NOMO-1 treated with dmso at 0.1 percent for 144 hours (cell line): ENCODE data around the gene PAN3.

ENCODE experiments used
- DNase-seq: peaks from one replicate; lab custom pipeline; 2025; ENCODE audit not compliant: unreplicated experiment; lab: John Stamatoyannopoulos, UW

Gene PAN3

DNA sequence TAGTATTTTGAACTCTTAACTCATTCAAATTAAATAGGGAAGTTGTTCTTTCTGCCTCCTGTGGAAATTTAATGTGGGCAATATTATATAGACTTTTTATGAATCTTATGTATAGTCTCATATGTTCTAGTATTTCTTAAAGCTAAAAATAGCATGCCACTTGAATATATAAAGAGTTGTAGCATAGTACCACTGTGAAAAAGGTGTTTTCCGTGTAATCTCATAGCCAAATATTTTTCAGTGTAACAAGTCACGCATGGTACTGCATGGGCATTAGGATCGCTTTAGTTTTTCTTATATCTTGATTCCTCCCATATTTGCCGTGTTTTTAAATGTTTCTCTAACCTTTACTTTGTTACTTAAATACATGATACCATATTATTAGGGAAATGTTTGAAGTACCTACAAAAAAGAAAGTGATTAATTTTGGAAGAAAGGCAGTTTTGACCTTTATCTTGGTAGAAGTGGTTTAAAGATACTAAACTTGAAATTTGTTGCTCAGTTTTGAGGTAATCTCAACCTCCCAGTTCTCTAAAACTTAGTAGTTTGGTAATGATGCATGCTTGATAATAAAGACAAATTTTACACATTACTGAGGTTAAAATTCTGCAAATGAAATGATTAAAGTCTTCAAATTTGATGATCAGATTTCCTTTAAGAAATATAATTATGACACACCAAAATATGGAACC, 81.2 kb downstream of the PAN3 start:
- DNase-seq = no peak

DNA sequence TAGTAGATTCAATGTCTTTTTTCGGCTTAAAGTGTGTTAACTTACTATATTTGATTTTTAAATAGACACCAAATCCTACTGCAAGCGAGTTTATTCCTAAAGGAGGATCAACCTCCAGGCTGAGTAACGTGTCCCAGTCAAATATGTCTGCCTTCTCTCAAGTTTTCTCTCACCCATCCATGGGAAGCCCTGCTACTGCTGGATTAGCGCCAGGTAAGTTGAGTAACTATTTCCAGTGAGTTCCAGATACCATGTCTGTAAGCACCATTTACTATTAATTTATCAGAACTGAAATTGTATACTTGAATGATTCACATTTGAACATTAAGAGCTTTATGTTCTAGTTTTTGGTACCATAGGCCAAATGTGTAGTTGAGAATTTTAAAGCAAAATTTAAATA, 81.8 kb downstream of the PAN3 start:
- DNase-seq = no peak

DNA sequence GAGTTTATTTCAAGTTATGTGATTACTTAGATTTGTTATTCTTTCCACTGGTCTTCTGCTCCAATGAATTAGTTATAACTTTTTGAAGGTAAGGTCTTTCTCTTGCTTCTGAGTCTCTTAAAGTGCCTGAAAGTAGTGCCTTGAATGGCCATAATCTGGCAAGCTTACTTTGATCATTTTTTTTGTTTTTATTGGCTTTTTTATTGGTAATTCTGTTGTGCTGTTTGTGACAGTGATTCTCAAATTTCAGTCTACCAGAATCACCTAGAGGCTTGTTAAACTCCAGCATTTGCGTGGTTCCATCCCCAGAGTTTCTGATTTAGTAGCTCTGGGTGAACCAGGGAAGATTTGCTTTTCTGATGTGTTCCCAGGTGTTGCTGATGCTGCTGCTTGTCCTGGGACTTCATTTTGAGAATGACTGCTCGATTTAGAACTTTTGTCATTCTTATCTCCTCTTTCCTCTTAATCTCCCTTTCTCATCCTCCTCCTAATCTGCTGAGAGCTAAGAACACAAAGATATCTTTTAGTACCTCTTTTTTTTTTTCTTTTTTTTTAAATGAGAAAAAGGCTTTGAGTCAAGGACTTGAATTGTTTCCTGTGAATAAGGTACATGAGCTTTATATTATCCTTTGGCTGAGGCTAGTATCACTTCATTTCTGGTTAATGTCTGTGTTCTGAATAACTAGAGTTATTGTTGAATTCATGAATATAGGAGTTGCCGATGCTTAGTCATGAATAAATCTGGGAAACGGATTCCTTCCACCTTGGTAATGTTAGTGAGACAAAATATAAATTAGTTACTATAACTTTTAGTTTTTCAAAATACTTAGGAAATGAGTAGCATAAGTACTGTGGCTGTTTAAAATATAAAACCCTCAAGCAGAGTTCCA, 91.4 kb downstream of the PAN3 start:
- no peak for DNase-seq

DNA sequence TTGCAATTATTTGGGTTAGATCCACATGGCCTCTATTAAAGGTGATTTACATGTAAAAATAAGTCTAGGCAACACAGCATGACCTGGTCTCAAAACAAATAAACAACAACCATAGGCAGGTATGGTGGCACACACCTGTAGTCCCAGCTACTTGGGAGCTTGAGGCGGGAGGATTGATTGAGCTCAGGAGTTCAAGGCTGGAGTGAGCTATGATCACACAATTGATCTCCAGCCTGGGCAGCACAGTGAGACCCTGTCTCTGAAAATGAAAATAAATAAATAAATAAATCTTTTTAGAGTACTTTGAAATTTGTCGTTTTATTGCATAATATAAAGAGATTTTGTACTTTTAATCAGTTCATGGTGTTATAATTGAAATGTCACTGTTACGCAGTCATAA, 93.3 kb downstream of the PAN3 start:
- DNase-seq = no peak

DNA sequence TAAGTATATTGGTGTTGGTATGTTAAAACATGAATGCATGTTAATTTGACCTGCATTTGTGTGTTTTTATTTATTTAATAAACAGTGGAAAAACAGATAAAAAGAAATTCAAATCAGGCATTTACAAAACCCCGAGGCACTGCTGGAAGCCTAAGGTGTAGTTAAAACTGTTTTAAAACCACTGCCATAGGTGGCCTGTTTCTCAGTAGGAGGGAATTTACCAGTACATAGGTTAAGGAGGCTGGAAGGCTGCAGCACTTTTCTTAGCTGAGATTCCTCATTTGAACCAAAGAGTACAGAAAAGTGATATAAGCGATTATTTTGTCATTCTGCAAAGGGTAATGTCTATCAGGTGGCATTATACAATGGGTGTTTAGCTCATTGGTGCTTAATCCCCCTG, 99.6 kb downstream of the PAN3 start:
- no peak for DNase-seq

DNA sequence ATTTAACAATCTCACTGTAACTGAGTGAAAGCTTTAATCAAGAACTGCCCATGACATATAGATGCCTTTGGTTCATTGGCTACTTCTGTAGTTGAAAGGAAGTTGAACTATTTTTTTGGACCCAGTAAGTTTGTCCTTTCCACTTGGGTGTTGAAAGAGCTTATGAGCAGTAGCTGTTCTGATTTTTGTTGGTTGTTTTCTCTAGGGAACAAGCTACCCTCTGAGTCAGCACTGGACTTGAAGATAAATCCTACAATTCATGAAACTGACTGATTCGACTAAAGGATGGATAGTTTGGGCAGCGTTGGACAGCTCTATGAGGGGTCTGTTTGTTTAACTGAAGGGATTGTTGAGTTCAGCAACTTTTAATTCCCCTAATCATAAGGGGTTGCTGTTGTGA, 101.0 kb downstream of the PAN3 start:
- no peak for DNase-seq

DNA sequence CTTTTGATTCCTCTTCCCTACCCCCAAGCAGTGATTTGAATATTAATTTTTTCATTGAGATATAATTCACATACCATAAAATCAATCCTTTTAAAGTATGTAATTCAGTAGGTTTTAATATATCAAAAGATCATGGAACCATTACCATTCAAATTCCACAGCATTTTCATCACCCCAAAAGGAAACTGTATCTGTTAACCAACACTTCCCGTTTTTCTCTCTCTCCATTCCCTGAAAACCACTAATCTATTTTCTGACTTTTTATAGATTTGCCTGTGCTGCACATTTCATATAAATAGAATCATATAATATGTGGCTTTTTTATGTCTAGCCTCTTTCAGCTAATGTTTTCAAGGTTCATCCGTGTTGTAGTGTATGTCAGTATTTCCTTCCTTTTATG, 107.1 kb downstream of the PAN3 start:
- DNase-seq = peak; percentile 55

DNA sequence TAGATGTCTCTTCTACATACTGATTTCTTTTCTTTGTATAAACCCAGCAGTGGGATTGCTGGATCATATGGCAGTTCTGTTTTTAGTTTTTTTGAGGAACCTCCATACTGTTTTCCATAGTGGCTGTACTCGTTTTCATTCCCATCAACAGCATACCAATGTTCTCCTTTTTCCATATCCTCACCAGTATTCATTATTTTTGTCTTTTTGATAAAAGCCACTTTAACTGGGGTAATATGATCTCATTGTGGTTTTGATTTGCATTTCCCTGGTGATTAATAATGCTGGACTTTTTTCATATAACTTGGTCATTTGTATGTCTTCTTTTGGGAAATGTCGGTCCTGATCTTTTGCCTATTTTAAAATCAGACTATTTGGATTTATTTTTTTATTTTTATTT, 108.5 kb downstream of the PAN3 start:
- DNase-seq = no peak

DNA sequence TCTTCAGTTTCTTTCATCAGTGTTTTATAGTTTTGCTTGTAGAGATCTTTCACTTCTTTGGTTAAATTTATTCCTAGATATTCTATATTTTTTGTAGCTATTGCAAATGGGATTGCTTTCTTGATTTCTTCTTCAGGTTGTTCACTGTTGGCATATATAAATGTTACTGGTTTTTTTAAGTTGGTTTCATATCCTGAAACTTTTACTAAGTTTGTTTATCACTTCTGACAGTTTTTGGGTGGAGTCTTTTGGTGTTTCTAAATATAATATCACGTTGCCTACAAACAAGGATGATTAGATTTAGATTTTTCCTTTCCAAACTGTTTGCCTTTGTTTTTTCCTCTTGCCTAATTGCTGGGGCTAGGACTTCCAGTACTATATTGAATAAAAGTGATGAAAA, 109.7 kb downstream of the PAN3 start:
- DNase-seq = peak; percentile 43

DNA sequence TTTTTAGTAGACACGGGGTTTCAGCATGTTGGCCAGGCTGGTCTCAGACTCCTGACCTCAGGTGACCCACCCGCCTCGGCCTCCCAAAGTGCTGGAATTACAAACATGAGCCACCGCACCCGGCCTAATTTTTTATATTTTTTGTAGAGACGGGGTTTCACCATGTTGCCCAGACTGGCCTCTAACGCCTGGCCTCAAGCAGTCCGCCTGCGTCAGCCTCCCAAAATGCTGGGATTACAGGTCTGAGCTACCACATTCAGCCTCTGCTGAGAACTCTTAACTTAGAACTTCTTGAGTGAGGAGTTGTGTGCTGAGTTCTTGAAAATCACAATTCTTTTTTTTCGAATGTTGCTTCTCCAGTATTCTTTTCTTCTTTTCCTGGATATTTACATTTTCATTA, 112.2 kb downstream of the PAN3 start:
- DNase-seq = no peak

DNA sequence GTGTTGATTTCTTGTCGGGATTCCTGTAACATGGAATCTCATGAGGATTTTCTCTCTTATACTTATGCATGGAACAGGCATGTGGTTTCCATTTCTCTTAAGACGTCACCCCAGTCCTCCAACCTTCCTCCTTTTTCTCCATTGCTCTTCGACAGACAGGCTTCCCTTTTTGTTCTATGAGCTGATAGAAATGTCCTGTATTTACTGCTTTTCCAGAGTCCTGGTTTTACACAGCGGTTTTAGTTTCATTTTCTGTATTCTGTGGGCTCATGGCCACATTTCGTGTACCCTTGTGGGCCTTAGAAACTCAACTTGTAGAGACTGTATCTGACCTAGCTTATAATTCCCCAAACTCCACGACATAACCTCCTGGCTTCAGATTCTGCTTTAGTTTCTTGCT, 113.1 kb downstream of the PAN3 start:
- no peak for DNase-seq

DNA sequence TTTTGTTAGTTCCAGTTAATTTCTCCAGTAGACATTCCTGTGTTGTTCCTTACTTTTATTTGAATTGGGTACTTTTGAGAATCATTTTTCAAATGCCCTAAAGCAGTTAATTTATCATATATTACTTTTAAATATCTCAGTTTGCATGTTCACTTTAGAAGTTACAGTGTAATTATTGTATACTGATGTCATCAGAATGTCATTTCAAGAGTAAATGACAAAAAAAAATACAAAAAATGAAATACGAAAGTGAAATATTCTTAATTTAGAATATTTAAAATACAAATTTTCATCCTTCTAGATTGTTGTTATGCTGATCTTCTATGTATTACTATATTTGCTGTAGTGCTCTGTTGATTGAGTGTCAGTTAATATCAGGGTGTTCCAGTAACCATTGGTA, 114.2 kb downstream of the PAN3 start:
- DNase-seq = no peak

DNA sequence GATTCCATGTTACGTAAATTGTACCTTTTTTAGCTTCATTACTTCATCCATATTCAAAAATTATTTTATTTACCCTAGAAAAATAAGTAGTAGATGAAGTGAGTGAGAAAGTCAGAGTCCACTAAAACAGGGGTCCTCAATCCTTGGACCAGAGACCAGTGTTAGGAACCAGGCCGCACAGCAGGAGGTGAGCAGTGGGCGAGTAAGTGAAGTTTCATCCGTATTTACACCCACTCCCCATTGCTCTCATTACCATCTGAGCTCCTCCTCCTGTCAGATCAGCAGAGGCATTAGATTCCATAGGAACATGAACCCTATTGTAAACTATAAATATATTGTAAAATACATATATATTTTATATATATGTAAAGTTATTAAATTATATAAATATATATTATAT, 119.0 kb downstream of the PAN3 start:
- no peak for DNase-seq

DNA sequence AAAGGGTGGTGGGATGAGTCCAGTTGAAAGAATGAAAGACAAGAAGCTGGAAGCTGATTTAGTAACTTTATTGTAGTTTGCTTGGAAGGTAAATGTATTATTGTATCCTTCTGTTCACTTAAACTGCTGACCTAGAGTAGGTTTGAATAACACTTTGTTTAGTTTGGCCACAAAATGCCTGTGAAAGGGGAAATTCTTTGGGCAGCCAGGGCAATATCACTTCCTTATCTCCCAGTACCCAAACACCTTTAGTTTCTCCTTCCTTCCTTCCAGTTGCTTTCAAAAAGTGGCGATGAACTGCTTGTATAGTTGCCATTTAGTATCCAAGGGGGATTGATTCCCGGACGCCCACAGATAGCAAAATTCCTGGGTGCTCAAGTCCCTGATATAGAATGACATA, 120.1 kb downstream of the PAN3 start:
- DNase-seq = no peak

DNA sequence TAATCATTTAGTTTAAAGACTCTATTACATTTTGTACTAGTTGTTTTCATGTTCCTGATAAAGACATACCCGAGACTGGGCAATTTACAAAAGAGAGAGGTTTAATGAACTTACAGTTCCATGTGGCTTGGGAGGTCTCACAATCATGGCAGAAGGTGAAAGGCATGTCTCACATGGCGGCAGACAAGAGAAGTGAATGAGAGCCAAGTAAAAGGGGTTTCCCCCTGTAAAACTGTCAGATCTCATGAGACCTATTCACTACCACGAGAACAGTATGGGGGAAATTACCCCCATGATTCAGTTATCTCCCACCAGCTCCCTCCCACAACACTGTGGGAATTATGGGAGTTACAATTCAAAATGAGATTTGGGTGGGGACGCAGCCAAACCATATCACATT, 129.2 kb downstream of the PAN3 start:
- no peak for DNase-seq

DNA sequence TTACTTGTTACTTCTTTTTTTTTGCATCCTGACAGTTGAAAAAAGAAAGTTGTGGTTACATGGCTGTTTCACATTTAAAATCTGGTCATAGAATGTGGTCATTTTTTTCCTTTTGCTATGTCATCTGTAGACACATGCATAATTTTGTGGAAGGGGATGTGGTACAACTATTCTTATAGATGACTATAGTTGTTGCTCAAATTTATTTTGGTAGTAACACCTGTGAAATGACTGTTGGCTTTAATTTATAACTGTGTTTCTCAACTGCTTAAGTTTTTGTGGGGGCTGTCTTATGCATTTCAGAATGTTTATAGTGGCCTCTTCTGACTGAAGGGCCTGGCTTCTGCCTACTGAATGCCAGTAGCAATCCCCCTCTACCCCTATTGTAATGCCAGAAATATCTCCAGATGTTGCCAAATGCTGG, 130.5 kb downstream of the PAN3 start:
- peak; percentile 93 for DNase-seq

DNA sequence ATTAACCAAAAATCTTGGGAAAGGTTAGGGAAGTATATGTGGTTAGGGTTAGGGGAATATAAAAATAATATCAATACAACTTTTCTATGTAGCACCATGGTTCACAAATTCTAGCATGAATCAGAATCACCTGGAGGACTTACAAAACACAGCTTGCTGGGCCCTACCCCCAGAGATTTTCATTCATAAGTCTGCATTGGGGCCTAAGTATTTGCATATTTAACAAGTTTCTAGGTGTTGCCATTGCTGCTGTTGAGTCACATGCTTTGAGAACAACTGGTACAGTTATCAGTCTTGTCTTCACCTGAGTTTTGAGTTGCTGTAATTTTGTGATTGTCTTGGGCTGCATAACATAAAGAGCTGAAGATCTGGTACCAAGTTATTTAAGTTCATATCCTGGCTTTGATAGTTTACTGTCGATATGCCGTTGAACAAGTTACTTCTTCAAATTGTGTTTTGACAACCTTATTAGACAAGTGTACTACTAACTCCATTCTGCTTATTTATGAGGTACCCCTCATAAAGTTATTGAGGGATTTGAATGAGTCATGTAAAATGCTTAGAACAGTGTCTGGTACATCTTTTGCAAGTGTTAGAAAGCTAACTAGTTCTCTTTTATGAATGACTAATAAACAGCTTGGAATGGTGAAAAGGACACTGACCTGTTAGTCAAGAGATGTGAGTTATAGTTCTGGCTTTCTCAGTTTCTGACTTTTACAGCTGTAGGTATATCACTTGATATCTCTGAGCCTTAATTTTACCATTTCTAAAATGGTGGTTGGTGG, 132.9 kb downstream of the PAN3 start:
- DNase-seq = peak; percentile 22

DNA sequence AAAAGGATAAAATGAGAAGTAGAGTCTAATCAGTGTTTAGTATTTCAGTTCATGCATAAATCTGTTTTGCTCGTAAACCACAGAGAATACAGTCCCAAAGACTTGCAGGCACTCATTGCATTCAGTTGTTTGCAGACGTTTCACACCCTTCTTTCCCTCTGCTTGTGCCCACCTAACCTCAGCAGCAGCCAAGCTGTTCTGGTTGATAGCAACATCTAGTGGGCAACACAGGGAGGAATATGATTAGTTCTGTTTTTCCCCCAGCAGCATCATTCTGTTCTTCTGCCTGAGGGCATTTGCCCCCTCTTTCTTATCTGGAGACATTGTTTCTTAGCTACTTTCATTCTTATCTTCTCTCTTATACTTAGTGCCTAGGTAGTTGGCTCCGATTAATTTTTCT, 135.6 kb downstream of the PAN3 start:
- DNase-seq = no peak

DNA sequence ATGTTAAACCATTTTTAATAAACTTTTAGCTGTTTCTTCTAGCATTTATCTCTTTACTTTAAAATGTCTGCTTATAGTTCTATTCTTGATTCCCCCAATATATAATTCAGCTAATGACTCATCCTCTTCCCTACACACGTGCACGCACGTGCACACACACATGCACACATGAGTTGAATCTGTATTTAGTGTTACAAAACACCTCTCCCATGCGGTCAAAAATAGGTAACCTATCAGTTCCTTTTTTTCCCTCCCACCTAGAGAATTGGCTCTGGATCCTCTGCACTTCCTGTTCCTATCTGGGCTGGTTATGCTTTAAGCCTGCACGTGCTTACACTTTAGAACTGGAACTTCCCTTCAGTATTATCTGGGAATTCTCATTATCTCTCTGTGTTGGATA, 144.1 kb downstream of the PAN3 start:
- DNase-seq = no peak

DNA sequence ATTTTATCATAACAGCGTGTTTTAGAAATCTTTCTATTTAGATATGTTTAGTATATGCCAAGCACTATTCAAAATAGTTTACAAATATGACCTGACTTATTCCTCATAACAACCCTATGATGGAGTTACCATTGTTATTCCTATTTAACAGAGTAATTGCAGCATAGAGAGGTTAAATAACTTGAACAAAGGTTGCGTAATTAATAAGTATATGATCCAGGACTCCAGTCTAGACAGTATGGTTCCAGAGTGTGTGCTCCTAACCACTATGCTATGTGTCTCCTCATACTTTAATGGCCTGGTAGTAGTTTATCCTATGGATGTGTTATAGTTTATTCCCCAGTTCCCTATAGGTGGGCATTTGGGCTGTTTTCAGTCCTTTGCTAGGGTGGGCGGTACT, 145.3 kb downstream of the PAN3 start:
- no peak for DNase-seq

DNA sequence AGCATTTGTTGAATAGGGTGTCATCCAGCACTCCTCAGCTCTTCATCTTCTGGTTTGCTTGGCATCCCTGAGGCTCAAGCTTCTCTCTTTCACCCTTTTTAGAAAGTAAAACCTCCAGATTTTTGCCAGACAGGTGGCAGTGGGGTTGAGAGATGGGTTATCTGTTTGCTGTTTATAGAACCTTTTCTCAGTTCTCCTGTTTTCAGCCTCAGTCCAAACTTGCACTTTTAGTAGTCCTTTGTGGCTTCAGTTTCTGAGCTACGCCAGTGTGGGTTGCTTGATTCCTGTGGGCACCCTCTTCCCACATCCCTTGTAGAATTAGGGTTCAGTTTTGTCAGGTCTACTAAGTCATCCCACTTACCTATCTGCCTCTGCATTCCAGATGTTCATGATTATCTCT, 147.9 kb downstream of the PAN3 start:
- DNase-seq = no peak

DNA sequence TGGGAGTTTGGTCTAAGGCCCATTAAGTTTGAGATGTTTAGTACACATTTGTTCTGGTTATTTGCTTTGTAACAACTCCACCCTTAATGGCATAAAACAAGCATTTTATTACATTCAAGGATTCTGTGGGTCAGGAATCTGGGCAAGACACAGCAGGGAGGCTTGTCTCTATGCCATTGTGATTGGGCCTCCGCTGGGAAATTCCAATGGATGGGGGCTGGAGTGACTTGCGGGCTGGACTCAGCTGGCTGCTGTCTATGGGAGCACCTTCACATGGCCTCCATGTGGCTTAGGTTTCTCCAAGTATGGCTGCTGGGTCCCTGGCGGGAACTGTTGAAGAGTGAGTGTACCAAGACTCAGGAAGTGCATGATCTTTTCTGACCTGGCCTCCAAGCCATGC, 159.0 kb downstream of the PAN3 start:
- DNase-seq = no peak
